HCT116 (cell line): ENCODE measurements around the gene CAMK2G. TPM values are rescaled to one million over a fixed set of nuclear protein-coding genes. Genes with fewer than 3 reads are reported as not detected.

ENCODE experiments used
- ATAC-seq: fragments of 200-7000 bp; cut with Tn5 transposase; 2 replicates; pipeline ENCODE4 v1.9.1; 2020; ENCODE audit warnings: mild to moderate bottlenecking, moderate library complexity
- BruUV-seq: library from RNA; stranded (reverse); fragments of 400-500 nt; replicated peaks from 2 replicates; lab custom pipeline; 2021; lab: Mats Ljungman, UMichigan
- CTCF ChIA-PET: fragments of 300-600 bp; sonication (Branson Sonifier 250); formaldehyde crosslinking; loops from one replicate; lab custom pipeline; 2021; ENCODE audit warnings: antibody characterized with exemption; lab: Charles Lee
- POLR2A ChIA-PET: fragments of 300-600, 350-600 bp; sonication (Branson Sonifier 250); formaldehyde crosslinking; loops from one replicate; lab custom pipeline; 2021; ENCODE audit warnings: antibody characterized with exemption; lab: Charles Lee
- RAD21 ChIA-PET, 2 experiments: fragments of 300-600 bp; sonication (Branson Sonifier 250); formaldehyde crosslinking; loops; one replicate each; lab custom pipeline; 2023; ENCODE audit warnings: low total read pairs in 2 of 2; ENCODE audit not compliant: uncharacterized antibody in 2 of 2, unreplicated experiment in 2 of 2, low non-redundant PET in 1 of 2; lab: Charles Lee
- DNase-seq: peaks from one replicate; pipeline ENCODE4 v3.0.0-alpha.2; 2010; ENCODE audit warnings: low read depth, low spot score
- H2AFZ ChIP-seq: fragments of 200-600 bp; shearing (Covaris generic), sonication (generic); 2 replicates; pipeline ENCODE4 v1.6.1; 2017; ENCODE audit warnings: low read depth, mixed run types, mixed read lengths, antibody characterized with exemption, low read length; ENCODE audit not compliant: poor library complexity, severe bottlenecking
- H3K27ac ChIP-seq: 2 replicates; pipeline ENCODE4 v1.5.1; 2012; ENCODE audit warnings: low read depth, low read length
- H3K27me3 ChIP-seq: fragments of 200-600 bp; sonication (generic); 2 replicates; pipeline ENCODE4 v1.6.1; 2016; ENCODE audit warnings: mixed run types, low read length, mixed read lengths; ENCODE audit not compliant: insufficient read depth
- H3K36me3 ChIP-seq, 2 experiments: fragments of 200-500 bp in 1 of 2; fragments of 200-600 bp in 1 of 2; sonication (Bioruptor generic) in 1 of 2; sonication (generic) in 1 of 2; 2 replicates each; pipeline versions ENCODE4 v1.5.1 to v1.6.1; 2014 to 2016; ENCODE audit warnings: low read length in 2 of 2, inconsistent platforms in 1 of 2, mixed read lengths in 1 of 2, mixed run types in 1 of 2; ENCODE audit not compliant: insufficient read depth in 2 of 2, control insufficient read depth in 1 of 2
- H3K4me1 ChIP-seq, 2 experiments: fragments of 200-600 bp in 1 of 2; sonication (generic) in 1 of 2; 2 replicates each; pipeline versions ENCODE4 v1.5.1 to v1.6.1; 2012 to 2017; ENCODE audit warnings: low read length in 2 of 2, inconsistent platforms in 1 of 2, mild to moderate bottlenecking in 1 of 2, mixed read lengths in 1 of 2, mixed run types in 1 of 2, moderate library complexity in 1 of 2; ENCODE audit not compliant: insufficient read depth in 2 of 2, control insufficient read depth in 1 of 2
- H3K4me2 ChIP-seq: fragments of 200-600 bp; sonication (generic); 2 replicates; pipeline ENCODE4 v1.6.1; 2017; ENCODE audit warnings: mixed run types, low read length, mixed read lengths
- H3K4me3 ChIP-seq, 2 experiments: fragments of 200-600 bp in 1 of 2; sonication (generic) in 1 of 2; replicated peaks in 1 of 2; 2 replicates each; pipeline ENCODE4 v1.5.1; 2011 to 2016; ENCODE audit warnings: low read length in 2 of 2, control low read depth in 1 of 2, low read depth in 1 of 2, mild to moderate bottlenecking in 1 of 2, mixed read lengths in 1 of 2, mixed run types in 1 of 2
- H3K79me2 ChIP-seq: fragments of 200-600 bp; sonication (generic); 2 replicates; pipeline ENCODE4 v1.6.1; 2017; ENCODE audit warnings: mild to moderate bottlenecking, mixed run types, low read length, moderate library complexity, mixed read lengths; ENCODE audit not compliant: insufficient read depth
- H3K9ac ChIP-seq: fragments of 200-600 bp; sonication (generic); 2 replicates; pipeline ENCODE4 v1.6.1; 2016; ENCODE audit warnings: low read length, mixed read lengths
- H3K9me2 ChIP-seq: fragments of 200-600 bp; sonication (generic), shearing (Covaris generic); 2 replicates; pipeline ENCODE4 v1.6.1; 2017; ENCODE audit warnings: mixed run types, mild to moderate bottlenecking, moderate library complexity; ENCODE audit not compliant: insufficient read depth
- H3K9me3 ChIP-seq, 2 experiments: fragments of 200-500 bp in 1 of 2; fragments of 200-600 bp in 1 of 2; sonication (Bioruptor generic) in 1 of 2; sonication (generic) in 1 of 2; 2 replicates each; pipeline ENCODE4 v1.6.1; 2014 to 2017; ENCODE audit warnings: low read length in 2 of 2, mixed read lengths in 2 of 2, inconsistent platforms in 1 of 2, low read depth in 1 of 2, mild to moderate bottlenecking in 1 of 2, mixed run types in 1 of 2, moderate library complexity in 1 of 2; ENCODE audit not compliant: control insufficient read depth in 1 of 2, insufficient read depth in 1 of 2
- H4K20me1 ChIP-seq: fragments of 200-600 bp; sonication (generic), shearing (Covaris generic); 2 replicates; pipeline ENCODE4 v1.6.1; 2017; ENCODE audit warnings: mixed run types, mild to moderate bottlenecking, moderate library complexity; ENCODE audit not compliant: insufficient read depth
- EZH2phosphoT487 ChIP-seq: fragments of 200-600 bp; IDR thresholded peaks from 2 replicates; pipeline ENCODE4 v1.6.1; 2018; ENCODE audit warnings: antibody characterized with exemption, borderline replicate concordance
- FOSL1 ChIP-seq: IDR thresholded peaks from 2 replicates; pipeline ENCODE4 v1.6.1; 2012; ENCODE audit warnings: low read depth
- POLR2A ChIP-seq: IDR thresholded peaks from 2 replicates; pipeline ENCODE4 v1.7.0; 2011; ENCODE audit warnings: borderline replicate concordance; ENCODE audit not compliant: insufficient read depth, insufficient read length; ENCODE audit errors: extremely low read depth
- POLR2AphosphoS5 ChIP-seq: IDR thresholded peaks from 2 replicates; pipeline ENCODE4 v1.6.1; 2011; ENCODE audit warnings: mild to moderate bottlenecking, low read depth, low read length, moderate library complexity
- RAD21 ChIP-seq: IDR thresholded peaks from 2 replicates; pipeline ENCODE4 v1.6.1; 2012; ENCODE audit warnings: low read depth, mild to moderate bottlenecking
- SIN3A ChIP-seq: IDR thresholded peaks from 2 replicates; pipeline ENCODE4 v1.6.1; 2012; ENCODE audit warnings: low read depth
- SP1 ChIP-seq: IDR thresholded peaks from 2 replicates; pipeline ENCODE4 v1.6.1; 2012; ENCODE audit warnings: low read depth
- SRF ChIP-seq: IDR thresholded peaks from 2 replicates; pipeline ENCODE4 v1.6.1; 2012; ENCODE audit warnings: low read depth
- TCF7L2 ChIP-seq: IDR thresholded peaks from 2 replicates; pipeline ENCODE4 v1.7.0; 2011; ENCODE audit warnings: borderline replicate concordance, inconsistent platforms; ENCODE audit not compliant: insufficient read depth, insufficient read length; ENCODE audit errors: extremely low read depth
- YY1 ChIP-seq: IDR thresholded peaks from 2 replicates; pipeline ENCODE4 v1.6.1; 2011; ENCODE audit warnings: low read length, low read depth, moderate library complexity, mild to moderate bottlenecking; ENCODE audit not compliant: insufficient replicate concordance; ENCODE audit errors: extremely low read depth
- ZFX ChIP-seq: fragments of 450-650 bp; IDR thresholded peaks from 2 replicates; pipeline ENCODE4 v1.6.1; 2017
- intact Hi-C: fragments of 100-400 bp; cut with micrococcal nuclease; formaldehyde crosslinking; loops from 2 replicates; pipeline ENCODE4 v1.10.0; 2022
- total RNA-seq: library from RNA; stranded (reverse); gene quantifications from one replicate; pipeline ENCODE4 v1.2.1, GENCODE V29; 2021; ENCODE audit not compliant: unreplicated experiment
- TF ChIP-seq, protein P1 (sequence below): IDR thresholded peaks from 2 replicates; pipeline ENCODE4 v1.6.1; 2012
- TF ChIP-seq, protein P2 (sequence below): IDR thresholded peaks from 2 replicates; pipeline ENCODE4 v1.6.1; 2012; ENCODE audit warnings: low read depth

CAMK2G gene
- total RNA-seq, 1 experiment from 2014 or later: 28.3 TPM

DNA sequence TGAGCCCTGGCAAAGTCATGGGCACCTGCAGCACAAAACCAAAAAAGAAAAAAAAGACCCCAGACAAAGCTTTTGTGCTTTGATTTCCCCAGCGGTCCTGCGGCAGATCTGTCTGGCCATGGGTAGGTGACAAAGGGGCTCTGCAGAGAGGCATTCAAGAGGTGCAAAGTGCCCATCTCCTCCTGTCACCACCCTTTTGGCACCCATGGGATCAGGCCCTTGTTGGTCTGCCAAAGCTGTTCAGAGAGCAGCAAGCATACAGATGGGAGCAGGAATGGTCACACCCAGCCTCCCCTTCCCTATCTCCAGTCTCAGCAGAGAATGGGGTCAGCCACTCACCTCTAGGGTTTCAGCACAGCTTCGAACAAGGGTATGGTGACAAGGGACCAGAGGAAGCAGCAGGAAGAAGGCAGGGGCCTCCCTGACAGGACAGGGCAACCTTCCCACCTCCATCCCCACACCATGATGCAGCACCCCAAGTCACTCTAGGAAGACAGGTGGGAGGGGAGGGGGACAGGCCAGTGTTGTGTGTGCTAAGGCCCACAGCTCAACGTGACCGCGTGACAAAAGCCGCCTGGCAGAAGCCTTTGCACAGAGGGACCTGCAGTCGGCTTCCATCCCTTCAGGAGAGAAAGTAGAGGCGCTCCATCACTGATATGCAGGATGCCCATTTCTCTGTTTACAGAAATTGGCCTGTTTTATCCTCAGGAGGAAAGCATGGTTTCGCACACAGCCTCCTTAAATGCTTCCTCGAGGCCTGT is 6.3 kb downstream of the CAMK2G start:
- Histone ChIP-seq H3K79me2 (peaks cover 55% of the 10 kb centered on the region), H3K27ac (no peak overlapping the region), H4K20me1 (no peaks in the 10 kb centered on the region), H3K4me1 (peaks cover under 1 to 14% of the 10 kb centered on the region in 2 experiments; a peak in 2 of 4 replicates), H3K36me3 (peaks cover 16 to 22% of the 10 kb centered on the region in 2 experiments; a peak in 3 of 4 replicates), H3K9me2 (no peaks in the 10 kb centered on the region), H3K4me3 (no peak overlapping the region), H3K27me3 (no peaks in the 10 kb centered on the region), H2AFZ (no peak overlapping the region), H3K9me3 (no peaks in the 10 kb centered on the region), H3K4me2 (no peak overlapping the region), H3K9ac (no peak overlapping the region)
- ChIA-PET RAD21 (no interaction called here), POLR2A (no interaction called here), CTCF (no interaction called here)
- intact Hi-C loops: no loop called here
- ATAC-seq: no peak
- DNase-seq: no peak
- TF ChIP-seq YY1: no peak
- TF ChIP-seq FOSL1: no peak
- TF ChIP-seq POLR2A: no peak
- no peak for TF ChIP-seq TCF7L2
- TF ChIP-seq ZFX: no peak
- TF ChIP-seq SRF: no peak
- TF ChIP-seq, protein P1, sequence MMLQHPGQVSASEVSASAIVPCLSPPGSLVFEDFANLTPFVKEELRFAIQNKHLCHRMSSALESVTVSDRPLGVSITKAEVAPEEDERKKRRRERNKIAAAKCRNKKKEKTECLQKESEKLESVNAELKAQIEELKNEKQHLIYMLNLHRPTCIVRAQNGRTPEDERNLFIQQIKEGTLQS: no peak
- TF ChIP-seq SP1: no peak
- no peak for TF ChIP-seq RAD21
- no peak for TF ChIP-seq POLR2AphosphoS5
- no peak for TF ChIP-seq EZH2phosphoT487
- TF ChIP-seq, protein P2, sequence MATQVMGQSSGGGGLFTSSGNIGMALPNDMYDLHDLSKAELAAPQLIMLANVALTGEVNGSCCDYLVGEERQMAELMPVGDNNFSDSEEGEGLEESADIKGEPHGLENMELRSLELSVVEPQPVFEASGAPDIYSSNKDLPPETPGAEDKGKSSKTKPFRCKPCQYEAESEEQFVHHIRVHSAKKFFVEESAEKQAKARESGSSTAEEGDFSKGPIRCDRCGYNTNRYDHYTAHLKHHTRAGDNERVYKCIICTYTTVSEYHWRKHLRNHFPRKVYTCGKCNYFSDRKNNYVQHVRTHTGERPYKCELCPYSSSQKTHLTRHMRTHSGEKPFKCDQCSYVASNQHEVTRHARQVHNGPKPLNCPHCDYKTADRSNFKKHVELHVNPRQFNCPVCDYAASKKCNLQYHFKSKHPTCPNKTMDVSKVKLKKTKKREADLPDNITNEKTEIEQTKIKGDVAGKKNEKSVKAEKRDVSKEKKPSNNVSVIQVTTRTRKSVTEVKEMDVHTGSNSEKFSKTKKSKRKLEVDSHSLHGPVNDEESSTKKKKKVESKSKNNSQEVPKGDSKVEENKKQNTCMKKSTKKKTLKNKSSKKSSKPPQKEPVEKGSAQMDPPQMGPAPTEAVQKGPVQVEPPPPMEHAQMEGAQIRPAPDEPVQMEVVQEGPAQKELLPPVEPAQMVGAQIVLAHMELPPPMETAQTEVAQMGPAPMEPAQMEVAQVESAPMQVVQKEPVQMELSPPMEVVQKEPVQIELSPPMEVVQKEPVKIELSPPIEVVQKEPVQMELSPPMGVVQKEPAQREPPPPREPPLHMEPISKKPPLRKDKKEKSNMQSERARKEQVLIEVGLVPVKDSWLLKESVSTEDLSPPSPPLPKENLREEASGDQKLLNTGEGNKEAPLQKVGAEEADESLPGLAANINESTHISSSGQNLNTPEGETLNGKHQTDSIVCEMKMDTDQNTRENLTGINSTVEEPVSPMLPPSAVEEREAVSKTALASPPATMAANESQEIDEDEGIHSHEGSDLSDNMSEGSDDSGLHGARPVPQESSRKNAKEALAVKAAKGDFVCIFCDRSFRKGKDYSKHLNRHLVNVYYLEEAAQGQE: no peak
- no peak for TF ChIP-seq SIN3A
- BruUV-seq: no TSS peak
